ENCODE data around the gene SUMO3.

- peak; percentile 83 for TF ChIP-seq POLR2A (IDR thresholded peaks at IDR 0.05; ENCODE audit: low read length)
- TF ChIP-seq GATA1 (IDR thresholded peaks at IDR 0.05; ENCODE audit: low read depth, low read length): no peak
These were observed 16.1 kb downstream of the SUMO3 start, which contains the start of gene UBE2G2 for GRCh38 chr21:44801468-44802395.

All from erythroblast (primary cell).